ENCODE results near the gene ADAM15. TPM values are rescaled to one million over a fixed set of nuclear protein-coding genes. Genes with fewer than 3 reads are reported as not detected.
A peak's percentile ranks its signal among the peaks of the same experiment; 100 is the strongest.

ADAM15 gene
- total and polyA plus RNA-seq, 7 experiments from 2014 or later = 5.8 to 53.7 (median 27.9) TPM

DNA sequence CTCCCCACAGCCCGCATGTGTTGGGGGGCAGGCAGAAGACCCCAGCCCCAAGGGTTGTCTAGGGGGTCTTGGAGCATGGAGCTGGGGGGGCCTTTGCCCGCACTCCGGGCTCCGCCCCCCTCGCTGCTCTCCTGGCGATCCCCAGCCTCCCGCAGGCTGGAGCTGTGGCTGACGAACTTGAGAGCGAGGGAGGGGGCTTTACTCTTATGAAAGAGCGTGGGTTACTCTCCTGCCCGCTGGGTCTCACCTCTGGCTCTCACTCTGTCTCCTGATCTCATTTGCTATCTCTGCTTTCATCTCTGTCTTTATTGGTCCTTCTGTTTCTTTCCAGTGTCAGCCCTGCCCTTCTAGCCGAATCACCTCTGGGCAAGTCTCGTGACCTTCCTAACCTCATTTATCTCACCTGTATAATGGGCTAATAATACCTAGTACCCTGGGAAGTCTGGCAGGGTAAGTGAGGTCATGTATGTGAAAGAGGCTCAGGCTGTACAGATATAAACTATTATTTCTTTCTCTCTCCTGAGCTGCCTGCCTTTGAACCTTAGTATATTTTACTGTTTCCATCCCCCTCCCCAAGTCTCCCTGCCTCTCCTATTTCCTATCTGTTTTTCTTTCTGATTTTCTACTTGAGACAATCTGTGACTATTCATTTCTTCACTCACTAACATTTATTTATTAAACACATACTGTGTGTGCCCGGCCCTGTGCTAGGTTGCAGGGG is 13.2 kb downstream of the ADAM15 start:
- intact Hi-C loops (cut with micrococcal nuclease) = loop anchor here (5.0 to 10.0 kb wide), 7 partner anchors 62 to 739 kb away; partner anchors contain the start of genes ADAR (in 1 of the 2), AQP10 (in 1 of the 2), ATP8B2 (in 1 of the 2) and PBXIP1 (in 1 of the 2)
- H3K4me3 Mint-ChIP-seq = peak overlapping the region; percentile 77 to 99 (median 95)
- CTCF ChIA-PET = interaction anchor here (0.8 to 13.9 kb wide), 7 partner anchors 11 to 109 kb away, joined by 3 to 131 read pairs (median 4); partner anchors contain the start of genes ADAM15 and EFNA3

DNA sequence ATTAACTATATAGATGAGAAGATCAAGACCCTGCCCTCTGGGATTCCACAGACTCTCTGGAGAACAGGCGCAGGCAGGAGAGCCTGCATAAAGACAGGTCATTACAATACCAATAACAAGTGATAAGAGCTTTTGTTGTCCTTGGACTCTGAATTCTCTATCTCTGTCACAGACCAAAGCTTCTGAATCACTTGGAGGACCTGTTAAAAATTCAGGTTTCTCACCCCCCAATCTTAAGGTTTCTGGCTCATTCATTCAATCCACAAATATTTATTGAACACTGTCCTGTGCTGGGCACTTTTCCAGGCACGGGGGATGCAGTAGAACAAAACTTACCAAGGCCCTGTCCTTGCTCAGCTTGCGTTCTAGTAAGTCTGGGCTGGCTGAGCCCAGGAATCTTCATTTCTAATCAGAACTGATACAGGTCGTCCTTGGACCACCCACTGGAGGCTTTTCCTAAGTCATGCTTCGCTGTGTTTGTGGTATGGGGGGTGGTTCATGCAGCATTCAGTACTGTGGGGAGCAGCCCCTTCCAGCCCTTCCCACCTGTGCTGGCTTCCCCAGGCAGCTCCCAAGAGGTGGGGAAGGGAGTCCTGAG is 13.8 kb downstream of the ADAM15 start:
- peaks cover 0 to 11% (median 0%) of the 10 kb centered on the region in 5 donors for H3K36me3 Mint-ChIP-seq
- Histone ChIP-seq H3K27me3 (ENCODE audit: control insufficient read depth in 2 of 2, insufficient read depth in 2 of 2, low read length in 2 of 2) (no peaks in the 10 kb centered on the region), H3K27ac (ENCODE audit: low read depth, low read length) (no peak overlapping the region), H3K9me3 (ENCODE audit: control insufficient read depth in 2 of 3, low read length in 3 of 3) (no peaks in the 10 kb centered on the region), H3K4me1 (ENCODE audit: control insufficient read depth in 2 of 2, insufficient read depth in 2 of 2, low read length in 2 of 2) (peaks cover 20 to 21% of the 10 kb centered on the region in 2 donors), H3K36me3 (ENCODE audit: control insufficient read depth in 2 of 3, insufficient read depth in 3 of 3, low read length in 3 of 3) (peaks cover 0 to 21% (median 0%) of the 10 kb centered on the region in 3 experiments), H3K4me3 (ENCODE audit: low read length) (no peak overlapping the region)
- ATAC-seq (no peak), DNase-seq (no peak)
- peaks cover 21 to 42% (median 39%) of the 10 kb centered on the region in 7 donors for H3K4me1 Mint-ChIP-seq
- no peaks in the 10 kb centered on the region for H3K27me3 Mint-ChIP-seq
- ChIA-PET CTCF (interaction anchor here (1.1 to 13.9 kb wide), 5 partner anchors 13 to 50 kb away, joined by 3 to 131 read pairs (median 4); partner anchors contain the start of genes ADAM15 and EFNA3), POLR2A (interaction anchor here (0.5 to 7.8 kb wide), 8 partner anchors 10 to 1527 kb away, joined by 3 to 51 read pairs (median 4); partner anchors contain the start of gene NAXE)
- peak overlapping the region; percentile 77 to 99 (median 95) for H3K4me3 Mint-ChIP-seq
- H3K27ac Mint-ChIP-seq = peak overlapping the region in 5 of 9 donors; percentile 7 to 96 (median 83)
- intact Hi-C loops (cut with micrococcal nuclease) = loop anchor here (5.0 to 10.0 kb wide), 7 partner anchors 63 to 740 kb away; partner anchors contain the start of genes ADAR (in 1 of the 2), AQP10 (in 1 of the 2), ATP8B2 (in 1 of the 2) and PBXIP1 (in 1 of the 2)
- H3K9me3 Mint-ChIP-seq = no peaks in the 10 kb centered on the region

More for the DNA sequence above, 13.2 kb downstream of the ADAM15 start:
- DNase-seq = peak in 3 of 9 donors; percentile 19 to 51 (median 39)
- POLR2A ChIA-PET = interaction anchor here (1.3 to 7.8 kb wide), 5 partner anchors 10 to 20 kb away, joined by 3 to 51 read pairs (median 6); no protein-coding TSS in a partner anchor
- H3K27ac Mint-ChIP-seq = peak overlapping the region in 8 of 9 donors; percentile 55 to 96 (median 82)
- H3K4me1 Mint-ChIP-seq = peaks cover 21 to 42% (median 39%) of the 10 kb centered on the region in 7 donors
- H3K36me3 Mint-ChIP-seq = peaks cover 0 to 11% (median 0%) of the 10 kb centered on the region in 5 donors
- H3K4me3 ChIP-seq (ENCODE audit: low read length) = peak overlapping the region; percentile 76
- peaks cover 0 to 19% (median 0%) of the 10 kb centered on the region in 3 experiments for H3K36me3 ChIP-seq (ENCODE audit: control insufficient read depth in 2 of 3, insufficient read depth in 3 of 3, low read length in 3 of 3)
- H3K27ac ChIP-seq (ENCODE audit: low read depth, low read length) = peak overlapping the region; percentile 69
- H3K27me3 Mint-ChIP-seq = no peaks in the 10 kb centered on the region
- no peaks in the 10 kb centered on the region for H3K9me3 ChIP-seq (ENCODE audit: control insufficient read depth in 2 of 3, low read length in 3 of 3)
- peak; percentile 8 for ATAC-seq
- no peaks in the 10 kb centered on the region for H3K27me3 ChIP-seq (ENCODE audit: control insufficient read depth in 2 of 2, insufficient read depth in 2 of 2, low read length in 2 of 2)
- peaks cover 20 to 21% of the 10 kb centered on the region in 2 donors for H3K4me1 ChIP-seq (ENCODE audit: control insufficient read depth in 2 of 2, insufficient read depth in 2 of 2, low read length in 2 of 2)
- H3K9me3 Mint-ChIP-seq = no peaks in the 10 kb centered on the region

DNA sequence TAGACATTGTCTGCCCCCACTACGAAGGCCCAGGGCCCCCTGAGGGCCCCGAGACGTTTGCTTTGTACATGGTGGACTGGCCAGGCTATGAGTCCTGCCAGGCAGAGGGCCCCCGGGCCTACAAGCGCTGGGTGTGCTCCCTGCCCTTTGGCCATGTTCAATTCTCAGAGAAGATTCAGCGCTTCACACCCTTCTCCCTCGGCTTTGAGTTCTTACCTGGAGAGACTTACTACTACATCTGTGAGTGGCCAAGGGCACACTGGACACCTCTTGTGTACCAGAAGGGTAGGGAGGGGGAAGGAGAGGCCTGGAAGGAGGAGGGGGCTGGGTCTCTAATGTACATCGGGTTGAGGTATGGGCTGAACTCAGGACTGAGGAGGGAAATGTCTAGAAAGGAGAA is 15.7 kb downstream of the ADAM15 start:
- no peak for DNase-seq
- peaks cover 0 to 21% (median 0%) of the 10 kb centered on the region in 3 experiments for H3K36me3 ChIP-seq (ENCODE audit: control insufficient read depth in 2 of 3, insufficient read depth in 3 of 3, low read length in 3 of 3)
- no peaks in the 10 kb centered on the region for H3K27me3 ChIP-seq (ENCODE audit: control insufficient read depth in 2 of 2, insufficient read depth in 2 of 2, low read length in 2 of 2)
- H3K4me1 ChIP-seq (ENCODE audit: control insufficient read depth in 2 of 2, insufficient read depth in 2 of 2, low read length in 2 of 2) = peaks cover 21 to 24% of the 10 kb centered on the region in 2 donors
- POLR2A ChIA-PET = interaction anchor here (1.0 to 7.8 kb wide), 2 partner anchors 11 to 18 kb away, joined by 3 to 51 read pairs; no protein-coding TSS in a partner anchor
- Mint-ChIP-seq H3K27ac (no peak overlapping the region), H3K4me1 (peaks cover 21 to 49% (median 43%) of the 10 kb centered on the region in 7 donors), H3K27me3 (peaks cover 0 to 4% (median 0%) of the 10 kb centered on the region in 5 donors), H3K9me3 (no peaks in the 10 kb centered on the region), H3K4me3 (peak overlapping the region in 1 of 10 donors; percentile 8), H3K36me3 (peaks cover 0 to 11% (median 0%) of the 10 kb centered on the region in 5 donors)
- CTCF ChIA-PET = interaction anchor here (8.2 to 13.9 kb wide), 2 partner anchors 11 to 18 kb away, joined by 52 to 131 read pairs; partner anchors contain the start of gene EFNA3
- no peak overlapping the region for H3K4me3 ChIP-seq (ENCODE audit: low read length)
- no peak overlapping the region for H3K27ac ChIP-seq (ENCODE audit: low read depth, low read length)
- intact Hi-C loops (cut with micrococcal nuclease) = loop anchor here (10.0 kb wide), 2 partner anchors 402 to 742 kb away; partner anchors contain the start of genes AQP10 (in 1 of the 2) and ATP8B2 (in 1 of the 2)
- H3K9me3 ChIP-seq (ENCODE audit: control insufficient read depth in 2 of 3, low read length in 3 of 3) = no peaks in the 10 kb centered on the region
- ATAC-seq = no peak

DNA sequence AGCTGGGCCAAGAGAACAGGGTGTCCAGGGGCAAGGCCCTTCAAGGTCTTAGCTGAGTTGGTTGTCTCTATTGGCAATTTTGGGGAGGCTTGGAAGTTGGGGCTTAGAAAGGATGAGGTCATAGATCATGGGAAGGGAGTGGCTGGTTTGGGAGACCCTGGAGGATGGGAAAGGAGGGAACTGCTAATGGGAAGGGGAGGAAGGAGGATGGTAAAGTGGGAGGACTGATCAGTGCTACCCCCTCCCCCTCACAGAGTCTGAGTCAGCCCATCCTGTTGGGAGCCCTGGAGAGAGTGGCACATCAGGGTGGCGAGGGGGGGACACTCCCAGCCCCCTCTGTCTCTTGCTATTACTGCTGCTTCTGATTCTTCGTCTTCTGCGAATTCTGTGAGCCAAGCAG is 17.5 kb downstream of the ADAM15 start:
- Histone ChIP-seq H3K9me3 (ENCODE audit: control insufficient read depth in 2 of 3, low read length in 3 of 3) (no peaks in the 10 kb centered on the region), H3K27me3 (ENCODE audit: control insufficient read depth in 2 of 2, insufficient read depth in 2 of 2, low read length in 2 of 2) (no peaks in the 10 kb centered on the region), H3K4me1 (ENCODE audit: control insufficient read depth in 2 of 2, insufficient read depth in 2 of 2, low read length in 2 of 2) (peaks cover 12 to 18% of the 10 kb centered on the region in 2 donors), H3K36me3 (ENCODE audit: control insufficient read depth in 2 of 3, insufficient read depth in 3 of 3, low read length in 3 of 3) (peaks cover 0 to 21% (median 0%) of the 10 kb centered on the region in 3 experiments), H3K4me3 (ENCODE audit: low read length) (no peak overlapping the region), H3K27ac (ENCODE audit: low read depth, low read length) (no peak overlapping the region)
- Mint-ChIP-seq H3K27me3 (peaks cover 0 to 9% (median 0%) of the 10 kb centered on the region in 5 donors), H3K4me3 (peak overlapping the region in 3 of 10 donors; percentile 7 to 36 (median 17)), H3K36me3 (peaks cover 0 to 11% (median 0%) of the 10 kb centered on the region in 5 donors), H3K9me3 (no peaks in the 10 kb centered on the region), H3K4me1 (peaks cover 24 to 49% (median 45%) of the 10 kb centered on the region in 7 donors), H3K27ac (peak overlapping the region in 2 of 9 donors; percentile 58 to 81)
- ChIA-PET CTCF (interaction anchor here (0.8 to 13.9 kb wide), 3 partner anchors 9 to 23 kb away, joined by 3 to 131 read pairs (median 5); no protein-coding TSS in a partner anchor), POLR2A (interaction anchor here (0.8 to 7.8 kb wide), 2 partner anchors 13 to 16 kb away, joined by 3 to 51 read pairs; no protein-coding TSS in a partner anchor)
- DNase-seq = no peak
- ATAC-seq = no peak
- intact Hi-C loops (cut with micrococcal nuclease) = loop anchor here (10.0 kb wide), 2 partner anchors 404 to 744 kb away; partner anchors contain the start of genes AQP10 (in 1 of the 2) and ATP8B2 (in 1 of the 2)

DNA sequence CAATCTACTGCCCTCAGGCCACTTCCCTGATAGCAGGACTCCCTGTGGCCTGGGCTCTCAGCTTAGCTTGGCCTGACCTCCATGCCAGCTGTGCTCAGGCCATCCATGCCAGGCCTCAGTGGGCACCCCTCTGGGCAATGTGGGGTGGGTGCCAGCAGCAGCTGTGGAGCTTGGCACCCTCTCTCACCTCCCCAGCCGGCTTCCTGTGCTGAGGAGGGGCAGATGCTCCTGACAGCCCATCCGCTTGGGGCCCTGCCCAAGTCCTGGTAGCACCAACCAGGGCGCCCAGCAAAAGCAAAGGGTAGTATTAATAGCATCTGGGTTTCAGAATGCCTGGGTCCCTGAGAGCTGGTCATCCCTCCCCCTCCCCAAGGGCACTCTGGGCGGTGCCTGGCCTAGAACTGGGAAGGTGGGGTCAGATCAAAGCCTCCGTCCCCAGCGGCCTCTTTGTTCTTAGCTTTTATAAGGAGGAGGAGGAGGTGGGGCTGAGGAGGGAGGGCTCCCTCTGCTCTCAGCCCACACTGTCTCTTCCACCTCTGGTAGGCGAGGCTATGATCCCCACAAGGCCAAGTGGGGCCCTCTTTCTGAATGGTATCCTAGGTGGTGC is 18.5 kb downstream of the ADAM15 start:
- no peak for ATAC-seq
- no peak overlapping the region for H3K27ac Mint-ChIP-seq
- Histone ChIP-seq H3K27me3 (ENCODE audit: control insufficient read depth in 2 of 2, insufficient read depth in 2 of 2, low read length in 2 of 2) (no peaks in the 10 kb centered on the region), H3K4me3 (ENCODE audit: low read length) (no peak overlapping the region), H3K4me1 (ENCODE audit: control insufficient read depth in 2 of 2, insufficient read depth in 2 of 2, low read length in 2 of 2) (peaks cover 8 to 16% of the 10 kb centered on the region in 2 donors), H3K36me3 (ENCODE audit: control insufficient read depth in 2 of 3, insufficient read depth in 3 of 3, low read length in 3 of 3) (peaks cover 0 to 21% (median 0%) of the 10 kb centered on the region in 3 experiments), H3K27ac (ENCODE audit: low read depth, low read length) (no peak overlapping the region), H3K9me3 (ENCODE audit: control insufficient read depth in 2 of 3, low read length in 3 of 3) (no peaks in the 10 kb centered on the region)
- DNase-seq = no peak
- peak overlapping the region in 1 of 10 donors; percentile 77 for H3K4me3 Mint-ChIP-seq
- ChIA-PET CTCF (interaction anchor here (1.2 to 3.4 kb wide), 2 partner anchors 15 to 20 kb away, joined by 4 to 25 read pairs; no protein-coding TSS in a partner anchor), POLR2A (interaction anchor here (0.7 to 1.6 kb wide), 2 partner anchors 9 to 58 kb away, joined by 3 to 4 read pairs; partner anchors contain the start of genes EFNA1 and EFNA3)
- peaks cover 0 to 9% (median 0%) of the 10 kb centered on the region in 5 donors for H3K27me3 Mint-ChIP-seq
- peaks cover 21 to 51% (median 46%) of the 10 kb centered on the region in 7 donors for H3K4me1 Mint-ChIP-seq
- intact Hi-C loops (cut with micrococcal nuclease) = loop anchor here (10.0 kb wide), 2 partner anchors 405 to 745 kb away; partner anchors contain the start of genes AQP10 (in 1 of the 2) and ATP8B2 (in 1 of the 2)
- no peaks in the 10 kb centered on the region for H3K9me3 Mint-ChIP-seq
- peaks cover 0 to 11% (median 0%) of the 10 kb centered on the region in 5 donors for H3K36me3 Mint-ChIP-seq
